ENCODE measurements around the gene CELF4. TPM values are rescaled to one million over a fixed set of nuclear protein-coding genes. Genes with fewer than 3 reads are reported as not detected.

The CELF4 gene
- total RNA-seq, 3 donors from 2014 or later (not counting 1 experiment from before 2014, with no cell fraction given), result not detected

- Mint-ChIP-seq H3K27me3 (ENCODE audit: low read depth in 2 of 2) (no peaks in the 10 kb centered on the region), H3K36me3 (no peaks in the 10 kb centered on the region), H3K9me3 (no peaks in the 10 kb centered on the region), H3K27ac (no peak overlapping the region), H3K4me1 (peaks cover 9 to 11% of the 10 kb centered on the region in 2 donors), H3K4me3 (no peak overlapping the region)
- H3K27ac ChIP-seq (ENCODE audit: low read length), result no peak overlapping the region
- intact Hi-C loops (cut with micrococcal nuclease), result no loop called here
- no peaks in the 10 kb centered on the region for H3K36me3 ChIP-seq (ENCODE audit: control insufficient read depth, insufficient read depth, low read length)
- H3K4me1 ChIP-seq (ENCODE audit: control insufficient read depth, insufficient read depth, low read length), result no peaks in the 10 kb centered on the region
- no peak overlapping the region for H3K4me3 ChIP-seq (ENCODE audit: low read length)
- H3K27me3 ChIP-seq (ENCODE audit: control insufficient read depth, insufficient read depth, low read length), result no peaks in the 10 kb centered on the region
- DNase-seq, result no peak
- no peaks in the 10 kb centered on the region for H3K9me3 ChIP-seq (ENCODE audit: control insufficient read depth, insufficient read depth, low read length)
- no peak for ATAC-seq
- WGBS (ENCODE audit: insufficient coverage), result 30% methylated on average over 1 of the region's 1 CpG
- no peak for TF ChIP-seq CTCF (IDR thresholded peaks at IDR 0.05)
Observed at GRCh38 chr18:37402735-37403099, 162.9 kb downstream of the CELF4 start.

- H3K36me3 Mint-ChIP-seq, result no peaks in the 10 kb centered on the region
- no peaks in the 10 kb centered on the region for H3K9me3 ChIP-seq (ENCODE audit: control insufficient read depth, insufficient read depth, low read length)
- H3K4me1 Mint-ChIP-seq, result peaks cover 9 to 11% of the 10 kb centered on the region in 2 donors
- WGBS (ENCODE audit: insufficient coverage), result 68% methylated on average over 4 of the region's 4 CpGs
- DNase-seq, result no peak
- H3K9me3 Mint-ChIP-seq, result no peaks in the 10 kb centered on the region
- no peak for TF ChIP-seq CTCF (IDR thresholded peaks at IDR 0.05)
- no peaks in the 10 kb centered on the region for H3K27me3 Mint-ChIP-seq (ENCODE audit: low read depth in 2 of 2)
- H3K27me3 ChIP-seq (ENCODE audit: control insufficient read depth, insufficient read depth, low read length), result no peaks in the 10 kb centered on the region
- H3K4me3 Mint-ChIP-seq, result no peak overlapping the region
- H3K27ac ChIP-seq (ENCODE audit: low read length), result no peak overlapping the region
- no peak overlapping the region for H3K4me3 ChIP-seq (ENCODE audit: low read length)
- intact Hi-C loops (cut with micrococcal nuclease), result no loop called here
- no peak for ATAC-seq
- no peaks in the 10 kb centered on the region for H3K4me1 ChIP-seq (ENCODE audit: control insufficient read depth, insufficient read depth, low read length)
- H3K36me3 ChIP-seq (ENCODE audit: control insufficient read depth, insufficient read depth, low read length), result no peaks in the 10 kb centered on the region
- H3K27ac Mint-ChIP-seq, result no peak overlapping the region
Observed at GRCh38 chr18:37400802-37401201, 164.8 kb downstream of the CELF4 start.

GRCh38 chr18:37398248-37398920, 167.2 kb downstream of the CELF4 start:
- intact Hi-C loops (cut with micrococcal nuclease), result no loop called here
- no peaks in the 10 kb centered on the region for H3K9me3 Mint-ChIP-seq
- no peaks in the 10 kb centered on the region for H3K36me3 Mint-ChIP-seq
- H3K4me3 Mint-ChIP-seq, result no peak overlapping the region
- no peak overlapping the region for H3K27ac Mint-ChIP-seq
- Histone ChIP-seq H3K36me3 (ENCODE audit: control insufficient read depth, insufficient read depth, low read length) (no peaks in the 10 kb centered on the region), H3K4me3 (ENCODE audit: low read length) (no peak overlapping the region), H3K4me1 (ENCODE audit: control insufficient read depth, insufficient read depth, low read length) (peaks cover 10% of the 10 kb centered on the region), H3K9me3 (ENCODE audit: control insufficient read depth, insufficient read depth, low read length) (no peaks in the 10 kb centered on the region), H3K27ac (ENCODE audit: low read length) (no peak overlapping the region), H3K27me3 (ENCODE audit: control insufficient read depth, insufficient read depth, low read length) (no peaks in the 10 kb centered on the region)
- WGBS (ENCODE audit: insufficient coverage), result 78% methylated on average over 14 of the region's 14 CpGs
- TF ChIP-seq CTCF (IDR thresholded peaks at IDR 0.05), result no peak
- H3K27me3 Mint-ChIP-seq (ENCODE audit: low read depth in 2 of 2), result peaks cover 0 to 7% of the 10 kb centered on the region in 2 donors
- peaks cover 0 to 7% of the 10 kb centered on the region in 2 donors for H3K4me1 Mint-ChIP-seq
- ATAC-seq (no peak), DNase-seq (no peak)

- Mint-ChIP-seq H3K4me3 (no peak overlapping the region), H3K4me1 (peaks cover 0 to 7% of the 10 kb centered on the region in 2 donors), H3K27ac (no peak overlapping the region), H3K27me3 (ENCODE audit: low read depth in 2 of 2) (peaks cover 3 to 8% of the 10 kb centered on the region in 2 donors), H3K36me3 (no peaks in the 10 kb centered on the region), H3K9me3 (no peaks in the 10 kb centered on the region)
- Histone ChIP-seq H3K4me3 (ENCODE audit: low read length) (no peak overlapping the region), H3K27ac (ENCODE audit: low read length) (no peak overlapping the region), H3K36me3 (ENCODE audit: control insufficient read depth, insufficient read depth, low read length) (no peaks in the 10 kb centered on the region), H3K27me3 (ENCODE audit: control insufficient read depth, insufficient read depth, low read length) (no peaks in the 10 kb centered on the region), H3K4me1 (ENCODE audit: control insufficient read depth, insufficient read depth, low read length) (peaks cover 12% of the 10 kb centered on the region), H3K9me3 (ENCODE audit: control insufficient read depth, insufficient read depth, low read length) (no peaks in the 10 kb centered on the region)
- no peak for DNase-seq
- no peak for TF ChIP-seq CTCF (IDR thresholded peaks at IDR 0.05)
- intact Hi-C loops (cut with micrococcal nuclease), result no loop called here
- WGBS (ENCODE audit: insufficient coverage), result 73% methylated on average over 5 of the region's 6 CpGs
- ATAC-seq, result no peak
Observed at GRCh38 chr18:37397814-37398213, 167.8 kb downstream of the CELF4 start.
